GM18505 (cell line): Measurements from ENCODE around the gene ZKSCAN8.

Experiments
- ATAC-seq: cut with Tn5 transposase; IDR thresholded peaks from one replicate; pipeline ENCODE4 v1.9.1; 2021; ENCODE audit not compliant: unreplicated experiment
- POLR2A ChIP-seq: IDR thresholded peaks from 4 replicates; pipeline ENCODE4 v1.6.1; 2011; ENCODE audit warnings: borderline replicate concordance; ENCODE audit not compliant: insufficient read depth, insufficient read length; ENCODE audit errors: extremely low read depth

ZKSCAN8 gene

GRCh38 chr6:28208111-28208659 is 66.5 kb downstream of the ZKSCAN8 start:
- TF ChIP-seq POLR2A, result no peak

More at GRCh38 chr6:28208111-28208659, 66.5 kb downstream of the ZKSCAN8 start:
- no peak for ATAC-seq
